ENCODE measurements around the gene SLC24A3.

DNA sequence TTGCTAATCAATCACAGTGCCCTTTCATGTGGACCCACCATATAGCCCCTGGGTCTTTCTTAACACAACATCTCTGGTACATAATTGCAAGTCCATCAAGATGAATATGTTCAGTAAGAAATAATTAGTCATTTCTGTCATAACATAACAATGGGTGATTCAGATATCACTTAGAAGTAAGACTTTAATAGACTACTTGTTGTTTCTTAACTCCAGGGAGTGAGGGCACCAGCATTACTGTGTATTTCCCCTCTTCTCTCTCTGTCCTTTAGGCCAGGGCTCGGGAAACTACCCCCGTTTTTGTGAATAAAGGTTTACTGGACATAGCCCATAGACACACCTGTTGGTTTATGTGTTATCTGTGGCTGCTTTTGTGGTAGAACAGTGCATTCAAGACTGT, 123.5 kb downstream of the SLC24A3 start:
- TF ChIP-seq POLR2AphosphoS5 (IDR thresholded peaks at IDR 0.05) (no peak), POLR2A (IDR thresholded peaks at IDR 0.05) (no peak)

All from breast epithelium (tissue), 3 donors.